HCT116 (cell line): Measurements from ENCODE around the gene TAGLN3. TPM values are rescaled to one million over a fixed set of nuclear protein-coding genes. Genes with fewer than 3 reads are reported as not detected.

Experiments used
- ATAC-seq: fragments of 200-7000 bp; cut with Tn5 transposase; 2 replicates; pipeline ENCODE4 v1.9.1; 2020; ENCODE audit warnings: mild to moderate bottlenecking, moderate library complexity
- BruUV-seq: library from RNA; stranded (reverse); fragments of 400-500 nt; replicated peaks from 2 replicates; lab custom pipeline; 2021; lab: Mats Ljungman, UMichigan
- CTCF ChIA-PET: fragments of 300-600 bp; sonication (Branson Sonifier 250); formaldehyde crosslinking; loops from one replicate; lab custom pipeline; 2021; ENCODE audit warnings: antibody characterized with exemption; lab: Charles Lee
- POLR2A ChIA-PET: fragments of 300-600, 350-600 bp; sonication (Branson Sonifier 250); formaldehyde crosslinking; loops from one replicate; lab custom pipeline; 2021; ENCODE audit warnings: antibody characterized with exemption; lab: Charles Lee
- RAD21 ChIA-PET, 2 experiments: fragments of 300-600 bp; sonication (Branson Sonifier 250); formaldehyde crosslinking; loops; one replicate each; lab custom pipeline; 2023; ENCODE audit warnings: low total read pairs in 2 of 2; ENCODE audit not compliant: uncharacterized antibody in 2 of 2, unreplicated experiment in 2 of 2, low non-redundant PET in 1 of 2; lab: Charles Lee
- DNase-seq: peaks from one replicate; pipeline ENCODE4 v3.0.0-alpha.2; 2010; ENCODE audit warnings: low read depth, low spot score
- H2AFZ ChIP-seq: fragments of 200-600 bp; shearing (Covaris generic), sonication (generic); 2 replicates; pipeline ENCODE4 v1.6.1; 2017; ENCODE audit warnings: low read depth, mixed run types, mixed read lengths, antibody characterized with exemption, low read length; ENCODE audit not compliant: poor library complexity, severe bottlenecking
- H3K27ac ChIP-seq: 2 replicates; pipeline ENCODE4 v1.5.1; 2012; ENCODE audit warnings: low read depth, low read length
- H3K27me3 ChIP-seq: fragments of 200-600 bp; sonication (generic); 2 replicates; pipeline ENCODE4 v1.6.1; 2016; ENCODE audit warnings: mixed run types, low read length, mixed read lengths; ENCODE audit not compliant: insufficient read depth
- H3K36me3 ChIP-seq, 2 experiments: fragments of 200-500 bp in 1 of 2; fragments of 200-600 bp in 1 of 2; sonication (Bioruptor generic) in 1 of 2; sonication (generic) in 1 of 2; 2 replicates each; pipeline versions ENCODE4 v1.5.1 to v1.6.1; 2014 to 2016; ENCODE audit warnings: low read length in 2 of 2, inconsistent platforms in 1 of 2, mixed read lengths in 1 of 2, mixed run types in 1 of 2; ENCODE audit not compliant: insufficient read depth in 2 of 2, control insufficient read depth in 1 of 2
- H3K4me1 ChIP-seq, 2 experiments: fragments of 200-600 bp in 1 of 2; sonication (generic) in 1 of 2; 2 replicates each; pipeline versions ENCODE4 v1.5.1 to v1.6.1; 2012 to 2017; ENCODE audit warnings: low read length in 2 of 2, inconsistent platforms in 1 of 2, mild to moderate bottlenecking in 1 of 2, mixed read lengths in 1 of 2, mixed run types in 1 of 2, moderate library complexity in 1 of 2; ENCODE audit not compliant: insufficient read depth in 2 of 2, control insufficient read depth in 1 of 2
- H3K4me2 ChIP-seq: fragments of 200-600 bp; sonication (generic); 2 replicates; pipeline ENCODE4 v1.6.1; 2017; ENCODE audit warnings: mixed run types, low read length, mixed read lengths
- H3K4me3 ChIP-seq, 2 experiments: fragments of 200-600 bp in 1 of 2; sonication (generic) in 1 of 2; replicated peaks in 1 of 2; 2 replicates each; pipeline ENCODE4 v1.5.1; 2011 to 2016; ENCODE audit warnings: low read length in 2 of 2, control low read depth in 1 of 2, low read depth in 1 of 2, mild to moderate bottlenecking in 1 of 2, mixed read lengths in 1 of 2, mixed run types in 1 of 2
- H3K79me2 ChIP-seq: fragments of 200-600 bp; sonication (generic); 2 replicates; pipeline ENCODE4 v1.6.1; 2017; ENCODE audit warnings: mild to moderate bottlenecking, mixed run types, low read length, moderate library complexity, mixed read lengths; ENCODE audit not compliant: insufficient read depth
- H3K9ac ChIP-seq: fragments of 200-600 bp; sonication (generic); 2 replicates; pipeline ENCODE4 v1.6.1; 2016; ENCODE audit warnings: low read length, mixed read lengths
- H3K9me2 ChIP-seq: fragments of 200-600 bp; sonication (generic), shearing (Covaris generic); 2 replicates; pipeline ENCODE4 v1.6.1; 2017; ENCODE audit warnings: mixed run types, mild to moderate bottlenecking, moderate library complexity; ENCODE audit not compliant: insufficient read depth
- H3K9me3 ChIP-seq, 2 experiments: fragments of 200-500 bp in 1 of 2; fragments of 200-600 bp in 1 of 2; sonication (Bioruptor generic) in 1 of 2; sonication (generic) in 1 of 2; 2 replicates each; pipeline ENCODE4 v1.6.1; 2014 to 2017; ENCODE audit warnings: low read length in 2 of 2, mixed read lengths in 2 of 2, inconsistent platforms in 1 of 2, low read depth in 1 of 2, mild to moderate bottlenecking in 1 of 2, mixed run types in 1 of 2, moderate library complexity in 1 of 2; ENCODE audit not compliant: control insufficient read depth in 1 of 2, insufficient read depth in 1 of 2
- H4K20me1 ChIP-seq: fragments of 200-600 bp; sonication (generic), shearing (Covaris generic); 2 replicates; pipeline ENCODE4 v1.6.1; 2017; ENCODE audit warnings: mixed run types, mild to moderate bottlenecking, moderate library complexity; ENCODE audit not compliant: insufficient read depth
- EZH2phosphoT487 ChIP-seq: fragments of 200-600 bp; IDR thresholded peaks from 2 replicates; pipeline ENCODE4 v1.6.1; 2018; ENCODE audit warnings: antibody characterized with exemption, borderline replicate concordance
- POLR2AphosphoS5 ChIP-seq: IDR thresholded peaks from 2 replicates; pipeline ENCODE4 v1.6.1; 2011; ENCODE audit warnings: mild to moderate bottlenecking, low read depth, low read length, moderate library complexity
- SIN3A ChIP-seq: IDR thresholded peaks from 2 replicates; pipeline ENCODE4 v1.6.1; 2012; ENCODE audit warnings: low read depth
- SP1 ChIP-seq: IDR thresholded peaks from 2 replicates; pipeline ENCODE4 v1.6.1; 2012; ENCODE audit warnings: low read depth
- YY1 ChIP-seq: IDR thresholded peaks from 2 replicates; pipeline ENCODE4 v1.6.1; 2011; ENCODE audit warnings: low read length, low read depth, moderate library complexity, mild to moderate bottlenecking; ENCODE audit not compliant: insufficient replicate concordance; ENCODE audit errors: extremely low read depth
- intact Hi-C: fragments of 100-400 bp; cut with micrococcal nuclease; formaldehyde crosslinking; loops from 2 replicates; pipeline ENCODE4 v1.10.0; 2022
- total RNA-seq: library from RNA; stranded (reverse); gene quantifications from one replicate; pipeline ENCODE4 v1.2.1, GENCODE V29; 2021; ENCODE audit not compliant: unreplicated experiment

Gene TAGLN3
- total RNA-seq, 1 experiment from 2014 or later = 0.64 TPM

GRCh38 chr3:111979434-111980038 is 19.2 kb upstream of the TAGLN3 start:
- Histone ChIP-seq H3K9me2 (no peaks in the 10 kb centered on the region), H3K4me1 (peaks cover 25 to 33% of the 10 kb centered on the region in 2 experiments), H3K4me3 (peak overlapping the region; percentile 77 to 78), H3K4me2 (peak overlapping the region; percentile 81), H3K9me3 (no peaks in the 10 kb centered on the region), H3K27me3 (no peaks in the 10 kb centered on the region), H3K9ac (peak overlapping the region; percentile 80), H3K36me3 (peaks cover 33 to 38% of the 10 kb centered on the region in 2 experiments), H3K27ac (peak overlapping the region; percentile 90), H4K20me1 (peaks cover 2% of the 10 kb centered on the region; the same call in 1 of the 2 replicates), H2AFZ (no peak overlapping the region), H3K79me2 (peaks cover 57% of the 10 kb centered on the region)
- ChIA-PET RAD21 (interaction anchor here (1.0 to 1.7 kb wide), 3 partner anchors 34 to 311 kb away, joined by 3 to 6 read pairs (median 3); no protein-coding TSS in a partner anchor), POLR2A (interaction anchor here (0.9 to 3.7 kb wide), 33 partner anchors 9 to 264 kb away, joined by 3 to 33 read pairs (median 8); partner anchors contain the start of gene PHLDB2), CTCF (interaction anchor here (0.8 to 4.3 kb wide), 12 partner anchors 9 to 402 kb away, joined by 3 to 56 read pairs (median 4); no protein-coding TSS in a partner anchor)
- no peak for ATAC-seq
- intact Hi-C loops = loop anchor here (10.0 kb wide), 1 partner anchor 405 kb away; no protein-coding TSS in a partner anchor
- BruUV-seq = TSS peak; percentile 47
- DNase-seq = no peak
- TF ChIP-seq SIN3A (0 out of 2 replicates have a peak, but pooled peaks have one; percentile 30), EZH2phosphoT487 (no peak), SP1 (0 out of 2 replicates have a peak, but pooled peaks have one; percentile 13)

GRCh38 chr3:111980716-111981456 is 17.8 kb upstream of the TAGLN3 start:
- Histone ChIP-seq H3K9me2 (no peaks in the 10 kb centered on the region), H3K4me2 (peak overlapping the region; percentile 81), H4K20me1 (peaks cover 2% of the 10 kb centered on the region; the same call in 1 of the 2 replicates), H2AFZ (no peak overlapping the region), H3K9ac (peak overlapping the region; percentile 3; the same call in 1 of the 2 replicates), H3K79me2 (peaks cover 71% of the 10 kb centered on the region), H3K4me3 (peak overlapping the region; percentile 77 to 78; a peak in 2 of 4 replicates), H3K27ac (peak overlapping the region; percentile 90), H3K4me1 (peaks cover 25 to 33% of the 10 kb centered on the region in 2 experiments), H3K36me3 (peaks cover 34 to 49% of the 10 kb centered on the region in 2 experiments), H3K9me3 (no peaks in the 10 kb centered on the region), H3K27me3 (no peaks in the 10 kb centered on the region)
- RAD21 ChIA-PET = no interaction called here
- POLR2A ChIA-PET = interaction anchor here (1.4 to 2.6 kb wide), 2 partner anchors 14 to 21 kb away, joined by 4 to 11 read pairs; no protein-coding TSS in a partner anchor
- ATAC-seq (no peak), DNase-seq (no peak)
- intact Hi-C loops = no loop called here
- BruUV-seq = no TSS peak
- TF ChIP-seq POLR2AphosphoS5 = peak; percentile 9; the same call in 1 of the 2 replicates
- TF ChIP-seq YY1 = no peak
- CTCF ChIA-PET = interaction anchor here (3.2 kb wide), 1 partner anchor 14 kb away, joined by 29 read pairs; no protein-coding TSS in a partner anchor
